ENCODE data around the gene MXD4. TPM values are rescaled to one million over a fixed set of nuclear protein-coding genes. Genes with fewer than 3 reads are reported as not detected.
A peak's percentile ranks its signal among the peaks of the same experiment; 100 is the strongest.

MXD4 gene
- total and polyA plus RNA-seq, 9 of the 15 experiments (the other 6 are each of a cell fraction or from before 2014, with no cell fraction given), result 0.06 to 13.5 (median 5.9) TPM

DNA sequence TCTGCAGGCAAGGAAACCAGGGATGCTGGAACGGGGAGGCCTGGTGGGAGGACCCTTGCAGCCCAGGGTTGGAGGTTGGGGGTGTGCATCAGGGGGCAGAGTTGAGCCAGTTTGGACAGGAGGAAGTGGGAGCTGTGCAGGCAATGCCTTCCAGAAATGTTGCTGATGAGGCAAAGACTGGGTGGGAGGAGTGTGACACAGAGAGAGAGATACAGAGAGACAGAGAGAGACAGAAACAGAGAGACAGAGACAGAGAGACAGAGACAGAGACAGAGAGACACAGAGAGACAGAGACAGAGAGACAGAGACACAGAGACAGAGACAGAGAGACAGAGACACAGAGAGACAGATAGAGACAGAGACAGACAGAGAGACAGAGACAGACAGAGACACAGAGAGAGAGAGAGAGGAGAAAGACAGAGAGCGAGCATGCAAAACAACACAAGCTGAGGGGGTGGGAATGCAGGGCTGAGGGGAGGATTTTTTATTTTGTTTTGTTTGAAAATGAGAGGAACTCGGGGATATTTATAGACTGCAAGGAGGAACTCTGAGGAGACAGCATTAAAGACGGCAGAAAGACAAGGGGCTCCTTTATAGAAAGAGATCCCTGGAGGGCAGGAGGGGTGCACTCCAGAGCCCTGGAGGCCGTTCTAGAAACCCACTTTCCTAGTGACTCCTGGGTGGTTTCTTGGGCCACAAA is 18.1 kb downstream of the MXD4 start (continued):
- no peak for TF ChIP-seq SMARCC2 (IDR thresholded peaks at IDR 0.05; ENCODE audit: low read depth)
- TF ChIP-seq, protein P1, sequence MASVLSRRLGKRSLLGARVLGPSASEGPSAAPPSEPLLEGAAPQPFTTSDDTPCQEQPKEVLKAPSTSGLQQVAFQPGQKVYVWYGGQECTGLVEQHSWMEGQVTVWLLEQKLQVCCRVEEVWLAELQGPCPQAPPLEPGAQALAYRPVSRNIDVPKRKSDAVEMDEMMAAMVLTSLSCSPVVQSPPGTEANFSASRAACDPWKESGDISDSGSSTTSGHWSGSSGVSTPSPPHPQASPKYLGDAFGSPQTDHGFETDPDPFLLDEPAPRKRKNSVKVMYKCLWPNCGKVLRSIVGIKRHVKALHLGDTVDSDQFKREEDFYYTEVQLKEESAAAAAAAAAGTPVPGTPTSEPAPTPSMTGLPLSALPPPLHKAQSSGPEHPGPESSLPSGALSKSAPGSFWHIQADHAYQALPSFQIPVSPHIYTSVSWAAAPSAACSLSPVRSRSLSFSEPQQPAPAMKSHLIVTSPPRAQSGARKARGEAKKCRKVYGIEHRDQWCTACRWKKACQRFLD (CRISPR knock-in tag; IDR thresholded peaks at IDR 0.05), result no peak
- TF ChIP-seq, protein P2, sequence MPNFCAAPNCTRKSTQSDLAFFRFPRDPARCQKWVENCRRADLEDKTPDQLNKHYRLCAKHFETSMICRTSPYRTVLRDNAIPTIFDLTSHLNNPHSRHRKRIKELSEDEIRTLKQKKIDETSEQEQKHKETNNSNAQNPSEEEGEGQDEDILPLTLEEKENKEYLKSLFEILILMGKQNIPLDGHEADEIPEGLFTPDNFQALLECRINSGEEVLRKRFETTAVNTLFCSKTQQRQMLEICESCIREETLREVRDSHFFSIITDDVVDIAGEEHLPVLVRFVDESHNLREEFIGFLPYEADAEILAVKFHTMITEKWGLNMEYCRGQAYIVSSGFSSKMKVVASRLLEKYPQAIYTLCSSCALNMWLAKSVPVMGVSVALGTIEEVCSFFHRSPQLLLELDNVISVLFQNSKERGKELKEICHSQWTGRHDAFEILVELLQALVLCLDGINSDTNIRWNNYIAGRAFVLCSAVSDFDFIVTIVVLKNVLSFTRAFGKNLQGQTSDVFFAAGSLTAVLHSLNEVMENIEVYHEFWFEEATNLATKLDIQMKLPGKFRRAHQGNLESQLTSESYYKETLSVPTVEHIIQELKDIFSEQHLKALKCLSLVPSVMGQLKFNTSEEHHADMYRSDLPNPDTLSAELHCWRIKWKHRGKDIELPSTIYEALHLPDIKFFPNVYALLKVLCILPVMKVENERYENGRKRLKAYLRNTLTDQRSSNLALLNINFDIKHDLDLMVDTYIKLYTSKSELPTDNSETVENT (CRISPR knock-in tag; IDR thresholded peaks at IDR 0.05), result no peak
- TF ChIP-seq, protein P3, sequence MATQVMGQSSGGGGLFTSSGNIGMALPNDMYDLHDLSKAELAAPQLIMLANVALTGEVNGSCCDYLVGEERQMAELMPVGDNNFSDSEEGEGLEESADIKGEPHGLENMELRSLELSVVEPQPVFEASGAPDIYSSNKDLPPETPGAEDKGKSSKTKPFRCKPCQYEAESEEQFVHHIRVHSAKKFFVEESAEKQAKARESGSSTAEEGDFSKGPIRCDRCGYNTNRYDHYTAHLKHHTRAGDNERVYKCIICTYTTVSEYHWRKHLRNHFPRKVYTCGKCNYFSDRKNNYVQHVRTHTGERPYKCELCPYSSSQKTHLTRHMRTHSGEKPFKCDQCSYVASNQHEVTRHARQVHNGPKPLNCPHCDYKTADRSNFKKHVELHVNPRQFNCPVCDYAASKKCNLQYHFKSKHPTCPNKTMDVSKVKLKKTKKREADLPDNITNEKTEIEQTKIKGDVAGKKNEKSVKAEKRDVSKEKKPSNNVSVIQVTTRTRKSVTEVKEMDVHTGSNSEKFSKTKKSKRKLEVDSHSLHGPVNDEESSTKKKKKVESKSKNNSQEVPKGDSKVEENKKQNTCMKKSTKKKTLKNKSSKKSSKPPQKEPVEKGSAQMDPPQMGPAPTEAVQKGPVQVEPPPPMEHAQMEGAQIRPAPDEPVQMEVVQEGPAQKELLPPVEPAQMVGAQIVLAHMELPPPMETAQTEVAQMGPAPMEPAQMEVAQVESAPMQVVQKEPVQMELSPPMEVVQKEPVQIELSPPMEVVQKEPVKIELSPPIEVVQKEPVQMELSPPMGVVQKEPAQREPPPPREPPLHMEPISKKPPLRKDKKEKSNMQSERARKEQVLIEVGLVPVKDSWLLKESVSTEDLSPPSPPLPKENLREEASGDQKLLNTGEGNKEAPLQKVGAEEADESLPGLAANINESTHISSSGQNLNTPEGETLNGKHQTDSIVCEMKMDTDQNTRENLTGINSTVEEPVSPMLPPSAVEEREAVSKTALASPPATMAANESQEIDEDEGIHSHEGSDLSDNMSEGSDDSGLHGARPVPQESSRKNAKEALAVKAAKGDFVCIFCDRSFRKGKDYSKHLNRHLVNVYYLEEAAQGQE (IDR thresholded peaks at IDR 0.05; ENCODE audit: borderline replicate concordance), result peak; percentile 64
- TF ChIP-seq, protein P3 (CRISPR knock-in tag; IDR thresholded peaks at IDR 0.05; ENCODE audit: low read depth), result no peak
- TF ChIP-seq TBP (optimal IDR thresholded peaks at IDR 0.05; ENCODE audit: low read depth, low read length), result no peak
- peak; percentile 63; the same call in 1 of the 2 replicates for TF ChIP-seq MTA1 (IDR thresholded peaks at IDR 0.05; ENCODE audit: borderline replicate concordance)
- TF ChIP-seq, protein P4, sequence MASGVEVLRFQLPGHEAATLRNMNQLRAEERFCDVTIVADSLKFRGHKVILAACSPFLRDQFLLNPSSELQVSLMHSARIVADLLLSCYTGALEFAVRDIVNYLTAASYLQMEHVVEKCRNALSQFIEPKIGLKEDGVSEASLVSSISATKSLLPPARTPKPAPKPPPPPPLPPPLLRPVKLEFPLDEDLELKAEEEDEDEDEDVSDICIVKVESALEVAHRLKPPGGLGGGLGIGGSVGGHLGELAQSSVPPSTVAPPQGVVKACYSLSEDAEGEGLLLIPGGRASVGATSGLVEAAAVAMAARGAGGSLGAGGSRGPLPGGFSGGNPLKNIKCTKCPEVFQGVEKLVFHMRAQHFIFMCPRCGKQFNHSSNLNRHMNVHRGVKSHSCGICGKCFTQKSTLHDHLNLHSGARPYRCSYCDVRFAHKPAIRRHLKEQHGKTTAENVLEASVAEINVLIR (CRISPR knock-in tag; IDR thresholded peaks at IDR 0.05), result no peak
- TF ChIP-seq BCOR (IDR thresholded peaks at IDR 0.05), result peak; percentile 66
- no peak for TF ChIP-seq GATAD2A (IDR thresholded peaks at IDR 0.05)
- no peak for TF ChIP-seq NFXL1 (CRISPR knock-in tag; IDR thresholded peaks at IDR 0.05)
- TF ChIP-seq, protein P5, sequence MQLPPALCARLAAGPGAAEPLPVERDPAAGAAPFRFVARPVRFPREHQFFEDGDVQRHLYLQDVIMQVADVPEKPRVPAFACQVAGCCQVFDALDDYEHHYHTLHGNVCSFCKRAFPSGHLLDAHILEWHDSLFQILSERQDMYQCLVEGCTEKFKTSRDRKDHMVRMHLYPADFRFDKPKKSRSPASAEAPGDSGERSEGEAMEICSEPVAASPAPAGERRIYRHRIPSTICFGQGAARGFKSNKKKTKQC (CRISPR knock-in tag; IDR thresholded peaks at IDR 0.05), result no peak

All from K562 (cell line).